Ishikawa (cell line): ENCODE results near the gene NKD1.

ENCODE experiments used
- CEBPB ChIP-seq: IDR thresholded peaks from 2 replicates; pipeline ENCODE4 v1.6.1; 2012
- CREB1 ChIP-seq: IDR thresholded peaks from 2 replicates; pipeline ENCODE4 v1.6.1; 2012; ENCODE audit warnings: low read depth
- EGR1 ChIP-seq: IDR thresholded peaks from 2 replicates; pipeline ENCODE4 v1.6.1; 2012
- EP300 ChIP-seq: IDR thresholded peaks from 2 replicates; pipeline ENCODE4 v1.6.1; 2012; ENCODE audit warnings: borderline replicate concordance
- FOXM1 ChIP-seq: IDR thresholded peaks from 2 replicates; pipeline ENCODE4 v1.6.1; 2012; ENCODE audit warnings: low read depth, borderline replicate concordance
- NFIC ChIP-seq: IDR thresholded peaks from 2 replicates; pipeline ENCODE4 v1.6.1; 2012
- RAD21 ChIP-seq: IDR thresholded peaks from 2 replicates; pipeline ENCODE4 v1.6.1; 2012; ENCODE audit warnings: low read depth
- TAF1 ChIP-seq: IDR thresholded peaks from 2 replicates; pipeline ENCODE4 v1.6.1; 2012; ENCODE audit warnings: low read depth, mild to moderate bottlenecking
- TCF12 ChIP-seq: IDR thresholded peaks from 2 replicates; pipeline ENCODE4 v1.6.1; 2012; ENCODE audit warnings: low read depth
- TEAD4 ChIP-seq: IDR thresholded peaks from 2 replicates; pipeline ENCODE4 v1.6.1; 2012
- YY1 ChIP-seq: IDR thresholded peaks from 2 replicates; pipeline ENCODE4 v1.6.1; 2012; ENCODE audit warnings: low read depth
- TF ChIP-seq, protein P1 (sequence below): IDR thresholded peaks from 2 replicates; pipeline ENCODE4 v1.6.1; 2012; ENCODE audit warnings: low read depth, mild to moderate bottlenecking
- TF ChIP-seq, protein P2 (sequence below): IDR thresholded peaks from 2 replicates; pipeline ENCODE4 v1.6.1; 2012
- TF ChIP-seq, protein P3 (sequence below): IDR thresholded peaks from 2 replicates; pipeline ENCODE4 v1.6.1; 2012

DNA sequence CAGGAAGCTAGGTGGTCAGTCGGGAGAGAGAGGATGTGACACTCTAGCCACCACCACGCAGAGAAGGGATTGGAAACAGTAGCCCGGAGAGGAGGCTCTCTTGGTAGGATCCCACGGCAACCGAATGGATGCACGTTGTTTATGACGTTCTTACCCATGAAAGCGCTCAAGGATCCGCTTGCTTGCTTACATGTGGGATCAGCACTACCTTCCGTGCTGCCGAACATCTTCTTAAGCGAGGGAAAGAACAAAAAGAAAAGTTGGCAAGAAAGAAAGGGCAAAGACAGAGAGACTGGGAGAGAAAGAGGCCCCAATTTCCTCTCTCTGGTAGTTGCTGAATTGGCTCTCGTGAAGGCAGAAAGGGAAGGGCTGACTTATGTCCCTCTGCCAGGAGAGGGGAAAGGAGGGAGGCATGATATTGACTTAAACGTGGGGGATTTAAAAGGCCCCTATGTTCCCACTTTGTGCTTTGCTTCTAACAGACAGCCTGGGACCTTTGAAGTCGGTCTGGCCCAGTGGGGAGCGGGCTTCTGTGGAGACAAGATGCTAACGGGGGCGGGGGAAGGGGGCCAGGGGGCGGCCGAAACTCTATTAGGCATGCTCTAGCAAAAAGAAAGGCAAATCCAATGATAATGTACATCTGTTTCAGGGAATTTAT is 97.5 kb downstream of the NKD1 start:
- TF ChIP-seq EP300 (no peak), TAF1 (no peak), YY1 (no peak), TCF12 (no peak), CREB1 (no peak), RAD21 (no peak), FOXM1 (no peak), NFIC (no peak), EGR1 (no peak), CEBPB (no peak), TEAD4 (no peak)
- TF ChIP-seq, protein P1, sequence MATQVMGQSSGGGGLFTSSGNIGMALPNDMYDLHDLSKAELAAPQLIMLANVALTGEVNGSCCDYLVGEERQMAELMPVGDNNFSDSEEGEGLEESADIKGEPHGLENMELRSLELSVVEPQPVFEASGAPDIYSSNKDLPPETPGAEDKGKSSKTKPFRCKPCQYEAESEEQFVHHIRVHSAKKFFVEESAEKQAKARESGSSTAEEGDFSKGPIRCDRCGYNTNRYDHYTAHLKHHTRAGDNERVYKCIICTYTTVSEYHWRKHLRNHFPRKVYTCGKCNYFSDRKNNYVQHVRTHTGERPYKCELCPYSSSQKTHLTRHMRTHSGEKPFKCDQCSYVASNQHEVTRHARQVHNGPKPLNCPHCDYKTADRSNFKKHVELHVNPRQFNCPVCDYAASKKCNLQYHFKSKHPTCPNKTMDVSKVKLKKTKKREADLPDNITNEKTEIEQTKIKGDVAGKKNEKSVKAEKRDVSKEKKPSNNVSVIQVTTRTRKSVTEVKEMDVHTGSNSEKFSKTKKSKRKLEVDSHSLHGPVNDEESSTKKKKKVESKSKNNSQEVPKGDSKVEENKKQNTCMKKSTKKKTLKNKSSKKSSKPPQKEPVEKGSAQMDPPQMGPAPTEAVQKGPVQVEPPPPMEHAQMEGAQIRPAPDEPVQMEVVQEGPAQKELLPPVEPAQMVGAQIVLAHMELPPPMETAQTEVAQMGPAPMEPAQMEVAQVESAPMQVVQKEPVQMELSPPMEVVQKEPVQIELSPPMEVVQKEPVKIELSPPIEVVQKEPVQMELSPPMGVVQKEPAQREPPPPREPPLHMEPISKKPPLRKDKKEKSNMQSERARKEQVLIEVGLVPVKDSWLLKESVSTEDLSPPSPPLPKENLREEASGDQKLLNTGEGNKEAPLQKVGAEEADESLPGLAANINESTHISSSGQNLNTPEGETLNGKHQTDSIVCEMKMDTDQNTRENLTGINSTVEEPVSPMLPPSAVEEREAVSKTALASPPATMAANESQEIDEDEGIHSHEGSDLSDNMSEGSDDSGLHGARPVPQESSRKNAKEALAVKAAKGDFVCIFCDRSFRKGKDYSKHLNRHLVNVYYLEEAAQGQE, result no peak
- TF ChIP-seq, protein P2, sequence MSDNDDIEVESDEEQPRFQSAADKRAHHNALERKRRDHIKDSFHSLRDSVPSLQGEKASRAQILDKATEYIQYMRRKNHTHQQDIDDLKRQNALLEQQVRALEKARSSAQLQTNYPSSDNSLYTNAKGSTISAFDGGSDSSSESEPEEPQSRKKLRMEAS, result no peak
- TF ChIP-seq, protein P3, sequence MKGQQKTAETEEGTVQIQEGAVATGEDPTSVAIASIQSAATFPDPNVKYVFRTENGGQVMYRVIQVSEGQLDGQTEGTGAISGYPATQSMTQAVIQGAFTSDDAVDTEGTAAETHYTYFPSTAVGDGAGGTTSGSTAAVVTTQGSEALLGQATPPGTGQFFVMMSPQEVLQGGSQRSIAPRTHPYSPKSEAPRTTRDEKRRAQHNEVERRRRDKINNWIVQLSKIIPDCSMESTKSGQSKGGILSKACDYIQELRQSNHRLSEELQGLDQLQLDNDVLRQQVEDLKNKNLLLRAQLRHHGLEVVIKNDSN, result no peak
